ENCODE measurements around the gene TMEM178B.
"Not testable (repeated sequence)": the region's sequence is repeated elsewhere in the genome, so short reads cannot be mapped to it uniquely, and the experiment has no call there.

TMEM178B gene

DNA sequence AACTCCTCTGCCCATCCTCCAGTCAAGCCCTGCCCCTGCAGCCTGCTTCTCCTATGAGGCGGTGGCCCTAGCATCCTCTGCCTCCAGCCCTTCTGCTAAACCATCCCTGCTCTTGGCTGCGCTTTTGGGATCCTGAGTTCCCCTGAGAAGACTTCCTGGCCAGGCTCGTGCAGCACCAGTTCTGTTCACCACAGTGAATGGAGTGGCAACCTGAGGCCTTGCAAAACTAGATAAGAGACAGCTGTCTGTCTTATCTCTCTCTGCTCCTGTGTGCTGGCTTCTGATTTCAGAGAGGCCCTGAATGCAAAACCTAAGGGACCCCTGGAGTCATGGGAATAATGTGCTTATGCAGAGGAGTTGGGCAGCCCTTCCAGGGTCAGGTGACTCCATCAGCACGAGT is 119.2 kb downstream of the TMEM178B start:
- no peak overlapping the region for H3K4me3 ChIP-seq (replicated peaks; ENCODE audit: low read depth, low read length)
- DNase-seq (ENCODE audit: extremely low read depth, low read depth) = no peak
- TF ChIP-seq, protein P1, sequence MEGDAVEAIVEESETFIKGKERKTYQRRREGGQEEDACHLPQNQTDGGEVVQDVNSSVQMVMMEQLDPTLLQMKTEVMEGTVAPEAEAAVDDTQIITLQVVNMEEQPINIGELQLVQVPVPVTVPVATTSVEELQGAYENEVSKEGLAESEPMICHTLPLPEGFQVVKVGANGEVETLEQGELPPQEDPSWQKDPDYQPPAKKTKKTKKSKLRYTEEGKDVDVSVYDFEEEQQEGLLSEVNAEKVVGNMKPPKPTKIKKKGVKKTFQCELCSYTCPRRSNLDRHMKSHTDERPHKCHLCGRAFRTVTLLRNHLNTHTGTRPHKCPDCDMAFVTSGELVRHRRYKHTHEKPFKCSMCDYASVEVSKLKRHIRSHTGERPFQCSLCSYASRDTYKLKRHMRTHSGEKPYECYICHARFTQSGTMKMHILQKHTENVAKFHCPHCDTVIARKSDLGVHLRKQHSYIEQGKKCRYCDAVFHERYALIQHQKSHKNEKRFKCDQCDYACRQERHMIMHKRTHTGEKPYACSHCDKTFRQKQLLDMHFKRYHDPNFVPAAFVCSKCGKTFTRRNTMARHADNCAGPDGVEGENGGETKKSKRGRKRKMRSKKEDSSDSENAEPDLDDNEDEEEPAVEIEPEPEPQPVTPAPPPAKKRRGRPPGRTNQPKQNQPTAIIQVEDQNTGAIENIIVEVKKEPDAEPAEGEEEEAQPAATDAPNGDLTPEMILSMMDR (IDR thresholded peaks at IDR 0.05; ENCODE audit: low read depth, low read length, missing control alignments) = no peak

DNA sequence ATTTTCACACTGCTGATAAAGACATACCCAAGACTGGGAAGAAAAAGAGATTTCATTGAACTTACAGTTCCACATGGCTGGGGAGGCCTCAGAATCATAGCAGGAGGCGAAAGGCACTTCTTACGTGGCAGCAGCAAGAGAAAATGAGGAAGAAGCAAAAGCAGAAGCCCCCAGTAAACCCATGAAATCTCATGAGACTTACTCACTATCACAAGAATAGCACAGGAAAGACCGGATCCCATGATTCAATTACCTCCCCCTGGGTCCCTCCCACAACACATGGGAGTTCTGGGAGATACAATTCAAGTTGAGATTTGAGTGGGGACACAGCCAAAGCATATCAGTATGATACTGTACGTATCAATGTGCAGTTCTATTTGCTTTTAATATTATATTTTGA is 121.9 kb downstream of the TMEM178B start:
- not testable (repeated sequence) for DNase-seq (ENCODE audit: extremely low read depth, low read depth); H3K4me3 ChIP-seq (replicated peaks; ENCODE audit: low read depth, low read length)

DNA sequence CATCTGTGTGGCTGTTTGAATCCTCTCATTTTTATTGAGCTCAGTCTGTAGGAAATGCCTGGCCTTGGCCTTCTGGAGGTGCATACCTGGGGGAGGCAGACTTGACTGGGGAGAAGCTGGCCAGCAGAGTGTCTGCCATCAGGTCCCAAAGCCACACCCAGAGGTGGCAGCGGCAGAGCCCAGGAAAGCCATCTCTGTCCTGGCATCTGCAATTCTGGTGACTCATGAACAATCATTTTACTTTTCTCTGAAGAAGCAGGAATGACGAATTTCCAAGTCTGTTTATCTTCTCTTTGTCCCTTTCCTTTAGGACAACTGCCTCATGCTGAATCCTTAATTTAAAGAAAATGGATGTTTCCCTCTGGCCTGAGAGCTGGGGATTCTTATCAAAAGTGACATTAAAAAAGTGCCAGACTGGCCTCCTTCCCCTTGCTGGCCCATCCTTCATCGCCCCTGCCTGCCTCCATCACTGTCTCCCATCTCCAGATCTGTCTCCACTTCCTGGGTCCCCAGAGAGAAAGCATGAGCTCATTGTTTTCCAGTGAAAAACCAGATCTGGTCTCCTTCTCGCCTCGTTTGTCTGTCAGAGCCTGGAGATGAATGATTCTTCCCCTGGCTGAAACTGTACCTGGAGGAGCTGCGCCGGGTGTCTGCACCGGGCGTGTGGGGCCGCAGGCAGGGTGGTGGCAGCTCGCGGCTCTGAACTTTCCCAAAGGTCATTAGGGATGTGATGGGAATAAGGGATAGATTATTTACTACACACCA is 124.5 kb downstream of the TMEM178B start:
- H3K4me3 ChIP-seq (replicated peaks; ENCODE audit: low read depth, low read length) = no peak overlapping the region
- DNase-seq (ENCODE audit: extremely low read depth, low read depth) = no peak
- TF ChIP-seq, protein P1 (IDR thresholded peaks at IDR 0.05; ENCODE audit: low read depth, low read length, missing control alignments) = no peak

DNA sequence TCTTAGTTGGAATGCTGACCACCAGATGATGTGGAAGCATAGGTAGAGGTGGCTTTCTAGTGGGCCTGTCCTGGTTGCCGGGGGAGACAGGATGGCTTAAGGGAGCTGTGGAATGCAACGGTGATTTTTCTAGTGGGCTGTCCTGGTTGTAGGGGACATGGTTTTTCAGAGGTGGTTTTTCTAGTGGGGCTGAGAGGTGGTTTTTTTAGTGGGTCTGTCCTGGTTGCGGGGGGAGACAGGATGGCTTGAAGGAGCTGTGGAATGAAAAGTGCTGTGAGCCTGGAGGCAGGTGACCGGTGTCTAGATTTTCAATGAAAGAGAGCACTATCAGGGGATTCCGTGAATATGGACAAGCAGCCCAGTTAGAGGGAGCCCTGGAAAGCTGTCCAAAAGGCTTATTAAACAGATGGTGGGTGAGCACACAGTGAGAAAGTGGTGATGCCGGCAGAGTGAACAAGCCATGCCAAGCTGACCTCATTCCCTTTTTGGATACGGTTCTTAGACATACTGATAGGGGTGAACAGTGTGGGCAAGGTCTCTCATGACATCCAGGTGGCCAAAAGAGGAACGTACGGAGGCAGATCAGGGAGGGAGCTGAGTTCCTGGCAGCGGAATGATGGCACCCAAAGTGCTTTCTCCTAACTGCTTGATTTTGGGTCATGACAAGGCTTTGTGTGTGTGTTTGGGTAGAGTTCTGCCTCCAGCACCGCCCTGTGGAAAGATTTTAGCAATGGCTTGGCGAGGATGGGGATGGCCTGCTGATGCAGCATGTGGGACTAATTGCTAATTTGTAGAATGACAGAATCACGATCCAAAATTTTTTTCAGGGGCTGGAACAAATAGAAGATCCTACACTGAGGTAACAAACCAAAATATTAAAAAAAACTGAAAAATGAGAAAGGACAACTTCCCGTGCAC is 126.6 kb downstream of the TMEM178B start:
- TF ChIP-seq, protein P1 (IDR thresholded peaks at IDR 0.05; ENCODE audit: low read depth, low read length, missing control alignments) = no peak
- no peak overlapping the region for H3K4me3 ChIP-seq (replicated peaks; ENCODE audit: low read depth, low read length)
- DNase-seq (ENCODE audit: extremely low read depth, low read depth) = no peak

DNA sequence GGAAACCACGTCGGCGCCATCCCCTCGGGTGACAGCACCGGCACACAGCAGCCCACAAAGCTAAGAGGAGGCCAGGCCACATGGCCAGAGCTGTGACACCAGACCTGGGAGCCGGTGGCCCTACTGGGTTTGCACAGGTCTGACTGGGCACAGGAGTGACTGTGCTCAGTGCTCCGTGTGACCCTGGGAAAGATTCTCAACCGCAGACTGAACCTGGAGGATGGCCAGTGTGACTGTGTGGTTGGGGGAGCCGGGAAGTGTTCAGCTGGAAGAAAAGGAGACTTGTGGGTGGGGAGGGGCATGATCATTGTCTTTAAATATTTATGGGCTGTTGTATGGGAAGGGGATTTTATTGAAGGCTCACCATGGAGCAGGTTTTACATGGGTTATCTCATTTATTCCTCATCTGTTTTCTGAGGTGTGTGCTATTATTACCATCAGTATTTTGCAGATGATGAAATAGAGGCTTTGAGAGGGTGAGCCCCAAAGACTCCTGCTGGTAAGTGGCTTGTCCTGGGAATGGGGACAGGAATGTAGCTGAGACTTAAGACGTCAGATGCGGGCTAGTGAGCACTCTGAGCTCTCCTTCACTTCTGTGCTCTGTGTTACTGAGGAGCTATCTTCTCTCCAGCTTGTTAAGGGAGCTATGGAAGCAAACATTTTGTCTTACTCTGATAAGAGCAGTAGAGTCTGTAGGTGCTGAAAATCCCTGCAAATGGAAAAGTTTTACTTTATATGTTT is 127.5 kb downstream of the TMEM178B start:
- TF ChIP-seq, protein P1 (IDR thresholded peaks at IDR 0.05; ENCODE audit: low read depth, low read length, missing control alignments) = no peak
- DNase-seq (ENCODE audit: extremely low read depth, low read depth) = no peak
- H3K4me3 ChIP-seq (replicated peaks; ENCODE audit: low read depth, low read length) = no peak overlapping the region

DNA sequence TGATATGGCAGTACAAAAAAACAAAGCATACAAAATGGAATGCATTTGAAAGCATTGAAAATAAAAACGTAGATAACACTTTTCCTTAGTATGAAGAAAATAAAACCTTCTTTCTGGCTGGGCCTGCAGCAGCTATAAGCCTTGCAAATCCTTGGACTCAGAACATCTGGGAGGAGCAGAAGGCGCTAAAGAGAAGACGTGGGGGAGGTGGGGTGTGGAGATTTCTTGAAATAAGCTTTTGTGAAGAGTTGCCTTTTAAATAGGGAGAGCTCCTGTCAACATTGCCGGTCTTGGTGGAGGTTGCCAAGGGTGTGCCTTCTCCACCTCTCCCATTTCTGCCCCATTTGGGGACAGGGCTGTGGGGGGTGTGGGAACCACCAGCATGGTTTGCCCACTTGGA is 128.7 kb downstream of the TMEM178B start:
- no peak overlapping the region for H3K4me3 ChIP-seq (replicated peaks; ENCODE audit: low read depth, low read length)
- TF ChIP-seq, protein P1 (IDR thresholded peaks at IDR 0.05; ENCODE audit: low read depth, low read length, missing control alignments) = no peak
- no peak for DNase-seq (ENCODE audit: extremely low read depth, low read depth)

All from HFF-Myc (cell line).